Upper lobe of left lung (tissue), 6 donors: Measurements from ENCODE around the gene MCAM. TPM values are rescaled to one million over a fixed set of nuclear protein-coding genes. Genes with fewer than 3 reads are reported as not detected.

ENCODE experiments used
- ATAC-seq, 2 donors: fragments of 200-7000 bp; cut with Tn5 transposase; one replicate each; pipeline ENCODE4 v1.9.1; 2022; ENCODE audit warnings: mild to moderate bottlenecking in 2 of 2, moderate library complexity in 2 of 2; ENCODE audit not compliant: low FRiP score in 2 of 2
- DNase-seq, 2 donors: peaks; one replicate each; pipeline ENCODE4 v3.0.0-alpha.2; 2019 to 2020
- H3K27ac ChIP-seq, 4 donors: fragments of 200-600 bp; sonication (generic); one replicate each; pipeline ENCODE4 v1.5.1; 2016 to 2019
- H3K27me3 ChIP-seq, 4 donors: fragments of 200-600 bp; sonication (generic); one replicate each; pipeline ENCODE4 v1.5.1; 2017 to 2019
- H3K36me3 ChIP-seq, 4 donors: fragments of 200-600 bp; sonication (generic); one replicate each; pipeline ENCODE4 v1.5.1; 2016 to 2019
- H3K4me1 ChIP-seq, 4 donors: fragments of 200-600 bp; sonication (generic); one replicate each; pipeline ENCODE4 v1.5.1; 2018 to 2019
- H3K4me3 ChIP-seq, 4 donors: fragments of 200-600 bp; sonication (generic); one replicate each; pipeline ENCODE4 v1.5.1; 2017 to 2019; ENCODE audit warnings: mild to moderate bottlenecking in 2 of 4, moderate library complexity in 1 of 4
- H3K9me3 ChIP-seq, 4 donors: fragments of 200-600 bp; sonication (generic); one replicate each; pipeline ENCODE4 v1.5.1; 2018 to 2019
- EP300 ChIP-seq, 4 donors: sonication (generic); formaldehyde crosslinking; IDR thresholded peaks; one replicate each; pipeline ENCODE4 v1.5.1; 2017; ENCODE audit warnings: antibody characterized with exemption in 4 of 4, control low read depth in 2 of 4
- POLR2A ChIP-seq, 4 donors: fragments of 450-650 bp; IDR thresholded peaks; one replicate each; pipeline ENCODE4 v1.5.1; 2016 to 2017; ENCODE audit warnings: antibody characterized with exemption in 4 of 4, mild to moderate bottlenecking in 2 of 4
- POLR2AphosphoS5 ChIP-seq, 2 donors: sonication (generic); formaldehyde crosslinking; IDR thresholded peaks; one replicate each; pipeline ENCODE4 v1.5.1; 2017; ENCODE audit warnings: antibody characterized with exemption in 2 of 2
- WGBS, 2 donors: methylation state at CpG; one replicate each; pipeline ENCODE4 v1.1.5; 2017 to 2018; 5-methylcytosine and 5-hydroxymethylcytosine counted together
- total RNA-seq, 6 donors: library from RNA; depleted of rRNA in 4 of 6; stranded (reverse); fragments of >200 nt in 4 of 6; gene quantifications; one replicate each; pipeline versions ENCODE4 v1.1.0 to v1.2.1, GENCODE V29; 2016 to 2021
- TF ChIP-seq, protein P1 (sequence below), 6 experiments: fragments of 450-650 bp in 4 of 6; fragments of 200-600 bp in 2 of 6; sonication (generic) in 2 of 6; IDR thresholded peaks; one replicate each; pipeline ENCODE4 v1.5.1; 2016 to 2019; ENCODE audit warnings: antibody characterized with exemption in 6 of 6
- donor health status: DM: no; HTN: no; CAD: no; lungs with moderate emphysema.
- donor health status: DM: no; HTN: yes; CAD: no; lungs with severe emphysema.

MCAM gene
- total RNA-seq, 6 donors from 2014 or later = 39.8 to 222 (median 76.5) TPM

DNA sequence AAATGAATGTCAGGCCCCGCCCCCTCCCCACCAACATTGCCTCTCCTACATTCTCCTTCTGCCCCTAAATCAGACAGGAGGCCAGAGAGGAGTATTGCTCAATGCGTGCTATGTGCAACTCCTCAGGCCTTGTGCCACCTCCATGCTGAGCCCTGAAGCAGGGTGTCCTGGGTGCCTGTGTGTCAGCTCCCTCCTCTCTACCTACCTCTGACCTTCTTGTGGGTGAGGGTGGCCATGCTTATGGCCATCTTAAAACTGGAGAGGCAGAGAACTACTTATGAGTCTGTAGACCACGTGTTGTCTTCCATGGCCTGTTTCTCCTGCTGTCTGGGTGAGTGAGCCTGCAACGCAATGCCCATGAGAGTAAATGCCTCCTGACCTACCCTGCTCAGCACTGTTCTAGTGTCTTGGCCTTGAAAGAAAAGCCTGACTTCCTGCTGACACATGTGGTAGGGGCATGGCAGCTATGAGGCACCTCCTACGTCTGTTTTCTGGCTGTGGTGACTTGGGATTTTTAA is 10.5 kb downstream of the MCAM start:
- no peak for TF ChIP-seq POLR2AphosphoS5 (IDR thresholded peaks at IDR 0.05)
- TF ChIP-seq POLR2A (IDR thresholded peaks at IDR 0.05) = no peak
- TF ChIP-seq EP300 (IDR thresholded peaks at IDR 0.05) = no peak
- TF ChIP-seq, protein P1, sequence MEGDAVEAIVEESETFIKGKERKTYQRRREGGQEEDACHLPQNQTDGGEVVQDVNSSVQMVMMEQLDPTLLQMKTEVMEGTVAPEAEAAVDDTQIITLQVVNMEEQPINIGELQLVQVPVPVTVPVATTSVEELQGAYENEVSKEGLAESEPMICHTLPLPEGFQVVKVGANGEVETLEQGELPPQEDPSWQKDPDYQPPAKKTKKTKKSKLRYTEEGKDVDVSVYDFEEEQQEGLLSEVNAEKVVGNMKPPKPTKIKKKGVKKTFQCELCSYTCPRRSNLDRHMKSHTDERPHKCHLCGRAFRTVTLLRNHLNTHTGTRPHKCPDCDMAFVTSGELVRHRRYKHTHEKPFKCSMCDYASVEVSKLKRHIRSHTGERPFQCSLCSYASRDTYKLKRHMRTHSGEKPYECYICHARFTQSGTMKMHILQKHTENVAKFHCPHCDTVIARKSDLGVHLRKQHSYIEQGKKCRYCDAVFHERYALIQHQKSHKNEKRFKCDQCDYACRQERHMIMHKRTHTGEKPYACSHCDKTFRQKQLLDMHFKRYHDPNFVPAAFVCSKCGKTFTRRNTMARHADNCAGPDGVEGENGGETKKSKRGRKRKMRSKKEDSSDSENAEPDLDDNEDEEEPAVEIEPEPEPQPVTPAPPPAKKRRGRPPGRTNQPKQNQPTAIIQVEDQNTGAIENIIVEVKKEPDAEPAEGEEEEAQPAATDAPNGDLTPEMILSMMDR (IDR thresholded peaks at IDR 0.05) = no peak
- DNase-seq = no peak
- ATAC-seq = peak; percentile 11 to 19
- Histone ChIP-seq H3K27me3 (no peaks in the 10 kb centered on the region), H3K4me3 (no peak overlapping the region), H3K4me1 (peaks cover 0 to 6% (median 0%) of the 10 kb centered on the region in 4 donors), H3K9me3 (no peaks in the 10 kb centered on the region), H3K36me3 (peaks cover 4 to 76% (median 36%) of the 10 kb centered on the region in 4 donors), H3K27ac (peak overlapping the region in 3 of 4 donors; percentile 7 to 40 (median 26))
- WGBS, 2 donors = 72 to 73% methylated on average over 3 to 5 of the region's 5 CpGs

DNA sequence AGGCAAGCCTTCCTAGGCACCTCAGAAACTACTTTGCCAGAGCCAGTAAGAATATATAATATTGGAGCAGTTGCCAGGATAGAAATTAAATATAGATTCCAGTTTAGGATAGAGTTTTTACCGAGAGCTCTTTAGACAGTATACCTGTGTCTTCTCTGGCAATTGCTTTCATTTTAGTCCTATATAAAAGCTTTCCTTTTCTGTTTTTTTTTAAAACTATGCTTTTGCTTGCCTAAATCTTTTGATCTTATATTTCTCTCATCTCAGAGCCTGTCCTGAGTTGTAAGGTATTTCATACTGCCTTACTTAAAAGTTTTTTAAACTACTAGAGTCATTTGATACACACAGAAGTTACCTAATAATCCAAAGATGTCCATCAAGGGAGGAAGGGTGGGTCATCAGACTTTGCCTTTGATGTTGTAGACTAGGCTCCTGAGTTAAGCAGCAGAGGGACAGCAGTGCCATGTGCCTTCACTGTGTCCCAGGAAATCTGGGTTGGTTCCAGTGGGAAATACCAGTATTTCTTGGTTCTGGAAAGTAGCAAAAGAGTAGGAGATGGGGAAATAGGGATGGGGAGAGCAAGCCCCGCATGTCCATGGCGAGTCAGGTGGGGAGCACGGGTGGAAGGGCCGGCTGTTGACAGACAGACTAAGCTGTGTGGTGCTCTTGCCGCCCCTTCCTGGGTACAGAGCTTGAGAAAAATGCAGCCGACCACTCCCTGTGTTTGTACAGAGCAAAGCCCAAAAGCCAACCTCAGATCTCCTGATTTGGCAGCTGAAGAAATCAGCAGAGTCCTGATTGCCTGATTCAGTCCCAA is 11.2 kb downstream of the MCAM start:
- no peaks in the 10 kb centered on the region for H3K27me3 ChIP-seq
- no peak for ATAC-seq
- 95% methylated on average over 7 of the region's 7 CpGs for WGBS, 2 donors
- H3K36me3 ChIP-seq = peaks cover 4 to 76% (median 36%) of the 10 kb centered on the region in 4 donors
- H3K9me3 ChIP-seq = no peaks in the 10 kb centered on the region
- TF ChIP-seq, protein P1 (IDR thresholded peaks at IDR 0.05) = no peak
- no peak for TF ChIP-seq POLR2A (IDR thresholded peaks at IDR 0.05)
- TF ChIP-seq EP300 (IDR thresholded peaks at IDR 0.05) = no peak
- no peak for TF ChIP-seq POLR2AphosphoS5 (IDR thresholded peaks at IDR 0.05)
- H3K4me3 ChIP-seq = no peak overlapping the region
- peak overlapping the region in 3 of 4 donors; percentile 7 to 40 (median 26) for H3K27ac ChIP-seq
- peaks cover 0 to 6% (median 0%) of the 10 kb centered on the region in 4 donors for H3K4me1 ChIP-seq
- DNase-seq = no peak

DNA sequence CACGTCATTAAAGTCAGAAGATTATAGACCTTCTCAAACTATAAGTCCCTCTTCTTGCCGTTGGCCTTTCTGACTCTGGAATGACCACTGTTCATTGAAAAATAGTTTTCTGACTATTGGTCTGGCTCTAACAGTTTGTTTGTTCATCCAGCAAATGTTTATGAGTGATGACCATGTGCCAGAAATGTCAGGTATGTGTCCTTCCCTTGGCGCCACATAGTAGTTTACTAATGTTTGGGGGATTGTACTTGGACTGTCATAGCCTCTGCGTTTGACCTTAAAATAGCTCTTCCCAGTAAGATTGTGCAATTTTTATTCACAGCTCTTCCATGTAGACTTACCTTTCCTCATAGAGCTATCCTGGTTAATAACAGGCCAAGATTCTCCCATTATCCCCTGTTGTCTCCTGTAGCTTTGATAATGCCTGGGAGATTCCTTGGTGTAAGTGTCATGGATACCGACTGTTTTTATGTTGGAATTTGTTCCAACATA is 13.7 kb downstream of the MCAM start:
- ATAC-seq (no peak), DNase-seq (no peak)
- WGBS, 2 donors = 88 to 90% methylated on average over 5 of the region's 5 CpGs
- H3K27me3 ChIP-seq = no peaks in the 10 kb centered on the region
- H3K4me3 ChIP-seq = no peak overlapping the region
- H3K4me1 ChIP-seq = peaks cover 0 to 6% (median 0%) of the 10 kb centered on the region in 4 donors
- H3K9me3 ChIP-seq = no peaks in the 10 kb centered on the region
- peaks cover 6 to 76% (median 50%) of the 10 kb centered on the region in 4 donors for H3K36me3 ChIP-seq
- no peak for TF ChIP-seq POLR2A (IDR thresholded peaks at IDR 0.05)
- TF ChIP-seq, protein P1 (IDR thresholded peaks at IDR 0.05) = no peak
- TF ChIP-seq POLR2AphosphoS5 (IDR thresholded peaks at IDR 0.05) = no peak
- TF ChIP-seq EP300 (IDR thresholded peaks at IDR 0.05) = no peak
- H3K27ac ChIP-seq = no peak overlapping the region

DNA sequence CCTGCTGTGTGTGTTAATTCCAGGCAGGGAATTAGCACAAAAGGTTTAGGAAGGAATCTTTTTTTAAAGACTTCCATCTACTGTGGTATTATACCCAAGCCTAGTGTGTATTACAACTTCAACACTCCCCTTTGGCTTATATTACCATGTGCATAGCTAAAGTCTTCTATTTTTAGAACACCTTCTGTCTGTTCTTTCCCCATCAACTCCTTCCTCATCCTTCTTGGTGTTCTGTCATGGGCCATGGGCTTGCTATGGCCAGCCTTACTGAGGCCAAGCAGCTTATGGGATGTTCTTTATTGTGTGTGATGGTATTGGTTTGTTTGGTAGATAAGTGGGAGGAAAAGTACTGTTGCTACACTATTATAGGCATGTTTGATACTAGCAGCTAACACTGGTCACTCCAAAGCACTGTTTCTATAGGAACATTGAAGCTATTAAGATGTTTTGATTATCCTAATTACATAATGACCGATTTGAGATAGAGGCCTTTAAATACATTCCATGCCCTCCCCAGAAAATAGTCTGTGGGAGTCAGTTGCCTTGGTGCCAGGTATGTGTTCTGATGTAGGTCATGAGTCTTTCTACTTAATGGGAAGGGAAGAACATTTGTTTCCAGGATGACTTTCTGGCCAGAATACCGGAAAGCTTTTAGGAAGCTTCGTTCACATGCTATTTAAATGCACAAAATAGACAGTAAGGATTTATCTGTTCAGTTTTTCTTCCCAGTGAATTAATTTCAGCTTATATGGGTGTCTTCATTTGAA is 16.5 kb downstream of the MCAM start:
- Histone ChIP-seq H3K4me3 (no peak overlapping the region), H3K9me3 (no peaks in the 10 kb centered on the region), H3K36me3 (peaks cover 7 to 80% (median 61%) of the 10 kb centered on the region in 4 donors)

More for the DNA sequence above, 16.5 kb downstream of the MCAM start:
- H3K4me1 ChIP-seq = no peaks in the 10 kb centered on the region
- 81 to 90% methylated on average over 3 of the region's 3 CpGs for WGBS, 2 donors
- TF ChIP-seq, protein P1 (IDR thresholded peaks at IDR 0.05) = no peak
- no peak for TF ChIP-seq POLR2A (IDR thresholded peaks at IDR 0.05)
- no peak for TF ChIP-seq POLR2AphosphoS5 (IDR thresholded peaks at IDR 0.05)
- TF ChIP-seq EP300 (IDR thresholded peaks at IDR 0.05) = no peak
- H3K27ac ChIP-seq = no peak overlapping the region
- ATAC-seq (no peak), DNase-seq (no peak)
- H3K27me3 ChIP-seq = no peaks in the 10 kb centered on the region
